A549 (cell line): ENCODE data around the gene CREM.

Experiments used
- CTCF ChIP-seq: fragments of >200 bp; sonication (Bioruptor Twin); formaldehyde crosslinking; IDR thresholded peaks from 3 replicates; pipeline ENCODE4 v1.5.1; 2016
- ESRRA ChIP-seq: fragments of 150-350 bp; IDR thresholded peaks from 2 replicates; pipeline ENCODE4 v1.6.1; 2014; ENCODE audit warnings: mild to moderate bottlenecking, low read length, borderline replicate concordance
- HOXA7 ChIP-seq: fragments of 250-450 bp; sonication (Bioruptor Pico); IDR thresholded peaks from 2 replicates; pipeline ENCODE4 v1.5.0; 2020; ENCODE audit warnings: mild to moderate bottlenecking, moderate library complexity
- KDM1A ChIP-seq: fragments of 200-600 bp; sonication (generic); IDR thresholded peaks from 2 replicates; pipeline ENCODE4 v1.6.1; 2016; ENCODE audit warnings: low read depth, mild to moderate bottlenecking
- MAX ChIP-seq: IDR thresholded peaks from 2 replicates; pipeline ENCODE4 v1.6.1; 2012
- POLR2A ChIP-seq: IDR thresholded peaks from 2 replicates; pipeline ENCODE4 v1.6.1; 2012; ENCODE audit warnings: mild to moderate bottlenecking, low read length
- ZC3H11A ChIP-seq: fragments of 450-650 bp; IDR thresholded peaks from 2 replicates; pipeline ENCODE4 v1.6.1; 2014; ENCODE audit warnings: antibody characterized with exemption, mild to moderate bottlenecking

- no peak for TF ChIP-seq ESRRA
- no peak for TF ChIP-seq HOXA7 (CRISPR knock-in tag)
- TF ChIP-seq ZC3H11A: no peak
- TF ChIP-seq CTCF: no peak
- no peak for TF ChIP-seq POLR2A
- no peak for TF ChIP-seq MAX
- TF ChIP-seq KDM1A: no peak
These were observed 40.7 kb downstream of the CREM start for GRCh38 chr10:35167342-35167741.
